Measurements from ENCODE around the gene XRCC2.
"Not testable (repeated sequence)": the region's sequence is repeated elsewhere in the genome, so short reads cannot be mapped to it uniquely, and the experiment has no call there.

DNA sequence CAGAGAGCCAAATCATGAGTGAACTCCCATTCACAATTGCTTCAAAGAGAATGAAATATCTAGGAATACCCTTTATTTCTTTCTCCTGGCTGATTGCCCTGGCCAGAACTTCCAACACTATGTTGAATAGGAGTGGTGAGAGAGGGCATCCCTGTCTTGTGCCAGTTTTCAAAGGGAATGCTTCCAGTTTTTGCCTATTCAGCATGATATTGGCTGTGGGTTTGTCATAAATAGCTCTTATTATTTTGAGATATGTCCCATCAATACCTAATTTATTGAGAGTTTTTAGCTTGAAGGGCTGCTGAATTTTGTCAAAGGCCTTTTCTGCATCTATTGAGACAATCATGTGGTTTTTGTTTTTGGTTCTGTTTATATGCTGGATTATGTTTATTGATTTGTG is 47.2 kb downstream of the XRCC2 start:
- TF ChIP-seq, protein P1, sequence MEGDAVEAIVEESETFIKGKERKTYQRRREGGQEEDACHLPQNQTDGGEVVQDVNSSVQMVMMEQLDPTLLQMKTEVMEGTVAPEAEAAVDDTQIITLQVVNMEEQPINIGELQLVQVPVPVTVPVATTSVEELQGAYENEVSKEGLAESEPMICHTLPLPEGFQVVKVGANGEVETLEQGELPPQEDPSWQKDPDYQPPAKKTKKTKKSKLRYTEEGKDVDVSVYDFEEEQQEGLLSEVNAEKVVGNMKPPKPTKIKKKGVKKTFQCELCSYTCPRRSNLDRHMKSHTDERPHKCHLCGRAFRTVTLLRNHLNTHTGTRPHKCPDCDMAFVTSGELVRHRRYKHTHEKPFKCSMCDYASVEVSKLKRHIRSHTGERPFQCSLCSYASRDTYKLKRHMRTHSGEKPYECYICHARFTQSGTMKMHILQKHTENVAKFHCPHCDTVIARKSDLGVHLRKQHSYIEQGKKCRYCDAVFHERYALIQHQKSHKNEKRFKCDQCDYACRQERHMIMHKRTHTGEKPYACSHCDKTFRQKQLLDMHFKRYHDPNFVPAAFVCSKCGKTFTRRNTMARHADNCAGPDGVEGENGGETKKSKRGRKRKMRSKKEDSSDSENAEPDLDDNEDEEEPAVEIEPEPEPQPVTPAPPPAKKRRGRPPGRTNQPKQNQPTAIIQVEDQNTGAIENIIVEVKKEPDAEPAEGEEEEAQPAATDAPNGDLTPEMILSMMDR (conservative IDR thresholded peaks at IDR 0.05; ENCODE audit: low read depth in 2 of 2) = not testable (repeated sequence)
- TF ChIP-seq EZH2phosphoT487 (IDR thresholded peaks at IDR 0.05; ENCODE audit: unreplicated experiment); STAT1 (IDR thresholded peaks at IDR 0.05; ENCODE audit: unreplicated experiment); POLR2AphosphoS5 (IDR thresholded peaks at IDR 0.05; ENCODE audit: low read depth); EZH2 (IDR thresholded peaks at IDR 0.05; ENCODE audit: low read depth, unreplicated experiment); JUNB (IDR thresholded peaks at IDR 0.05; ENCODE audit: unreplicated experiment); ZNF114 (CRISPR knock-in tag; IDR thresholded peaks at IDR 0.05); CREB1 (CRISPR knock-in tag; IDR thresholded peaks at IDR 0.05; ENCODE audit: low read depth): not testable (repeated sequence)
- TF ChIP-seq, protein P2, sequence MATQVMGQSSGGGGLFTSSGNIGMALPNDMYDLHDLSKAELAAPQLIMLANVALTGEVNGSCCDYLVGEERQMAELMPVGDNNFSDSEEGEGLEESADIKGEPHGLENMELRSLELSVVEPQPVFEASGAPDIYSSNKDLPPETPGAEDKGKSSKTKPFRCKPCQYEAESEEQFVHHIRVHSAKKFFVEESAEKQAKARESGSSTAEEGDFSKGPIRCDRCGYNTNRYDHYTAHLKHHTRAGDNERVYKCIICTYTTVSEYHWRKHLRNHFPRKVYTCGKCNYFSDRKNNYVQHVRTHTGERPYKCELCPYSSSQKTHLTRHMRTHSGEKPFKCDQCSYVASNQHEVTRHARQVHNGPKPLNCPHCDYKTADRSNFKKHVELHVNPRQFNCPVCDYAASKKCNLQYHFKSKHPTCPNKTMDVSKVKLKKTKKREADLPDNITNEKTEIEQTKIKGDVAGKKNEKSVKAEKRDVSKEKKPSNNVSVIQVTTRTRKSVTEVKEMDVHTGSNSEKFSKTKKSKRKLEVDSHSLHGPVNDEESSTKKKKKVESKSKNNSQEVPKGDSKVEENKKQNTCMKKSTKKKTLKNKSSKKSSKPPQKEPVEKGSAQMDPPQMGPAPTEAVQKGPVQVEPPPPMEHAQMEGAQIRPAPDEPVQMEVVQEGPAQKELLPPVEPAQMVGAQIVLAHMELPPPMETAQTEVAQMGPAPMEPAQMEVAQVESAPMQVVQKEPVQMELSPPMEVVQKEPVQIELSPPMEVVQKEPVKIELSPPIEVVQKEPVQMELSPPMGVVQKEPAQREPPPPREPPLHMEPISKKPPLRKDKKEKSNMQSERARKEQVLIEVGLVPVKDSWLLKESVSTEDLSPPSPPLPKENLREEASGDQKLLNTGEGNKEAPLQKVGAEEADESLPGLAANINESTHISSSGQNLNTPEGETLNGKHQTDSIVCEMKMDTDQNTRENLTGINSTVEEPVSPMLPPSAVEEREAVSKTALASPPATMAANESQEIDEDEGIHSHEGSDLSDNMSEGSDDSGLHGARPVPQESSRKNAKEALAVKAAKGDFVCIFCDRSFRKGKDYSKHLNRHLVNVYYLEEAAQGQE (IDR thresholded peaks at IDR 0.05; ENCODE audit: unreplicated experiment) = not testable (repeated sequence)
- TF ChIP-seq, protein P3, sequence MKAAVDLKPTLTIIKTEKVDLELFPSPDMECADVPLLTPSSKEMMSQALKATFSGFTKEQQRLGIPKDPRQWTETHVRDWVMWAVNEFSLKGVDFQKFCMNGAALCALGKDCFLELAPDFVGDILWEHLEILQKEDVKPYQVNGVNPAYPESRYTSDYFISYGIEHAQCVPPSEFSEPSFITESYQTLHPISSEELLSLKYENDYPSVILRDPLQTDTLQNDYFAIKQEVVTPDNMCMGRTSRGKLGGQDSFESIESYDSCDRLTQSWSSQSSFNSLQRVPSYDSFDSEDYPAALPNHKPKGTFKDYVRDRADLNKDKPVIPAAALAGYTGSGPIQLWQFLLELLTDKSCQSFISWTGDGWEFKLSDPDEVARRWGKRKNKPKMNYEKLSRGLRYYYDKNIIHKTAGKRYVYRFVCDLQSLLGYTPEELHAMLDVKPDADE (IDR thresholded peaks at IDR 0.05) = not testable (repeated sequence)
- TF ChIP-seq, protein P4, sequence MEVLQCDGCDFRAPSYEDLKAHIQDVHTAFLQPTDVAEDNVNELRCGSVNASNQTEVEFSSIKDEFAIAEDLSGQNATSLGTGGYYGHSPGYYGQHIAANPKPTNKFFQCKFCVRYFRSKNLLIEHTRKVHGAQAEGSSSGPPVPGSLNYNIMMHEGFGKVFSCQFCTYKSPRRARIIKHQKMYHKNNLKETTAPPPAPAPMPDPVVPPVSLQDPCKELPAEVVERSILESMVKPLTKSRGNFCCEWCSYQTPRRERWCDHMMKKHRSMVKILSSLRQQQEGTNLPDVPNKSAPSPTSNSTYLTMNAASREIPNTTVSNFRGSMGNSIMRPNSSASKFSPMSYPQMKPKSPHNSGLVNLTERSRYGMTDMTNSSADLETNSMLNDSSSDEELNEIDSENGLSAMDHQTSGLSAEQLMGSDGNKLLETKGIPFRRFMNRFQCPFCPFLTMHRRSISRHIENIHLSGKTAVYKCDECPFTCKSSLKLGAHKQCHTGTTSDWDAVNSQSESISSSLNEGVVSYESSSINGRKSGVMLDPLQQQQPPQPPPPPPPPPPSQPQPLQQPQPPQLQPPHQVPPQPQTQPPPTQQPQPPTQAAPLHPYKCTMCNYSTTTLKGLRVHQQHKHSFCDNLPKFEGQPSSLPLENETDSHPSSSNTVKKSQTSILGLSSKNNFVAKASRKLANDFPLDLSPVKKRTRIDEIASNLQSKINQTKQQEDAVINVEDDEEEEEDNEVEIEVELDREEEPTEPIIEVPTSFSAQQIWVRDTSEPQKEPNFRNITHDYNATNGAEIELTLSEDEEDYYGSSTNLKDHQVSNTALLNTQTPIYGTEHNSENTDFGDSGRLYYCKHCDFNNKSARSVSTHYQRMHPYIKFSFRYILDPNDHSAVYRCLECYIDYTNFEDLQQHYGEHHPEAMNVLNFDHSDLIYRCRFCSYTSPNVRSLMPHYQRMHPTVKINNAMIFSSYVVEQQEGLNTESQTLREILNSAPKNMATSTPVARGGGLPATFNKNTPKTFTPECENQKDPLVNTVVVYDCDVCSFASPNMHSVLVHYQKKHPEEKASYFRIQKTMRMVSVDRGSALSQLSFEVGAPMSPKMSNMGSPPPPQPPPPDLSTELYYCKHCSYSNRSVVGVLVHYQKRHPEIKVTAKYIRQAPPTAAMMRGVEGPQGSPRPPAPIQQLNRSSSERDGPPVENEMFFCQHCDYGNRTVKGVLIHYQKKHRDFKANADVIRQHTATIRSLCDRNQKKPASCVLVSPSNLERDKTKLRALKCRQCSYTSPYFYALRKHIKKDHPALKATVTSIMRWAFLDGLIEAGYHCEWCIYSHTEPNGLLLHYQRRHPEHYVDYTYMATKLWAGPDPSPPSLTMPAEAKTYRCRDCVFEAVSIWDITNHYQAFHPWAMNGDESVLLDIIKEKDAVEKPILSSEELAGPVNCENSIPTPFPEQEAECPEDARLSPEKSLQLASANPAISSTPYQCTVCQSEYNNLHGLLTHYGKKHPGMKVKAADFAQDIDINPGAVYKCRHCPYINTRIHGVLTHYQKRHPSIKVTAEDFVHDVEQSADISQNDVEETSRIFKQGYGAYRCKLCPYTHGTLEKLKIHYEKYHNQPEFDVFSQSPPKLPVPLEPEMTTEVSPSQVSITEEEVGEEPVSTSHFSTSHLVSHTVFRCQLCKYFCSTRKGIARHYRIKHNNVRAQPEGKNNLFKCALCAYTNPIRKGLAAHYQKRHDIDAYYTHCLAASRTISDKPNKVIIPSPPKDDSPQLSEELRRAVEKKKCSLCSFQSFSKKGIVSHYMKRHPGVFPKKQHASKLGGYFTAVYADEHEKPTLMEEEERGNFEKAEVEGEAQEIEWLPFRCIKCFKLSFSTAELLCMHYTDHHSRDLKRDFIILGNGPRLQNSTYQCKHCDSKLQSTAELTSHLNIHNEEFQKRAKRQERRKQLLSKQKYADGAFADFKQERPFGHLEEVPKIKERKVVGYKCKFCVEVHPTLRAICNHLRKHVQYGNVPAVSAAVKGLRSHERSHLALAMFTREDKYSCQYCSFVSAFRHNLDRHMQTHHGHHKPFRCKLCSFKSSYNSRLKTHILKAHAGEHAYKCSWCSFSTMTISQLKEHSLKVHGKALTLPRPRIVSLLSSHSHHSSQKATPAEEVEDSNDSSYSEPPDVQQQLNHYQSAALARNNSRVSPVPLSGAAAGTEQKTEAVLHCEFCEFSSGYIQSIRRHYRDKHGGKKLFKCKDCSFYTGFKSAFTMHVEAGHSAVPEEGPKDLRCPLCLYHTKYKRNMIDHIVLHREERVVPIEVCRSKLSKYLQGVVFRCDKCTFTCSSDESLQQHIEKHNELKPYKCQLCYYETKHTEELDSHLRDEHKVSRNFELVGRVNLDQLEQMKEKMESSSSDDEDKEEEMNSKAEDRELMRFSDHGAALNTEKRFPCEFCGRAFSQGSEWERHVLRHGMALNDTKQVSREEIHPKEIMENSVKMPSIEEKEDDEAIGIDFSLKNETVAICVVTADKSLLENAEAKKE (CRISPR knock-in tag; IDR thresholded peaks at IDR 0.05) = not testable (repeated sequence)

All from GM23338 (cell line).